ENCODE data around the gene EPAS1.

- TF ChIP-seq CTCF (IDR thresholded peaks at IDR 0.05), result no peak
- no peak for TF ChIP-seq TAF1 (IDR thresholded peaks at IDR 0.05; ENCODE audit: borderline replicate concordance, low read depth, low read length)
- no peak for TF ChIP-seq MAX (IDR thresholded peaks at IDR 0.05; ENCODE audit: low read depth)
Observed at GRCh38 chr2:46306988-46307655, 9.9 kb downstream of the EPAS1 start.
